Measurements from ENCODE around the gene TNS3. TPM values are rescaled to one million over a fixed set of nuclear protein-coding genes. Genes with fewer than 3 reads are reported as not detected.
A peak's percentile ranks its signal among the peaks of the same experiment; 100 is the strongest.

Gene TNS3
- polyA plus RNA-seq, 1 of the 3 experiments (the other 2 are of a cell fraction) = 72.3 TPM

GRCh38 chr7:47430422-47430821 is 151.5 kb downstream of the TNS3 start (continued):
- TF ChIP-seq CTCF (IDR thresholded peaks at IDR 0.05) (no peak), GATA2 (CRISPR knock-in tag; IDR thresholded peaks at IDR 0.05) (no peak), USF2 (IDR thresholded peaks at IDR 0.05; ENCODE audit: borderline replicate concordance, low read depth, low read length) (no peak), TAF1 (IDR thresholded peaks at IDR 0.05; ENCODE audit: borderline replicate concordance, low read depth, low read length) (no peak), ZBTB33 (IDR thresholded peaks at IDR 0.05; ENCODE audit: borderline replicate concordance, low read depth) (no peak), JUND (IDR thresholded peaks at IDR 0.05) (no peak)

GRCh38 chr7:47428768-47429472 is 153.0 kb downstream of the TNS3 start:
- Histone ChIP-seq H3K4me2 (no peak overlapping the region), H3K4me3 (ENCODE audit: low read depth in 2 of 2, low read length in 1 of 2) (no peak overlapping the region), H3F3A (replicated peaks; ENCODE audit: insufficient read depth) (no peaks in the 10 kb centered on the region), H3K36me3 (replicated peaks in 1 of 2; ENCODE audit: control insufficient read depth in 1 of 2, insufficient read depth in 2 of 2, low read length in 1 of 2) (peaks cover 27 to 54% of the 10 kb centered on the region in 2 experiments), H2AFZ (ENCODE audit: low read depth) (no peak overlapping the region), H3K4me1 (ENCODE audit: control insufficient read depth in 1 of 2, insufficient read depth in 2 of 2, low read depth in 1 of 2, low read length in 1 of 2) (peaks cover 0 to 19% of the 10 kb centered on the region in 2 experiments; a peak in 2 of 4 replicates), H4K20me1 (ENCODE audit: insufficient read depth) (no peaks in the 10 kb centered on the region), H3K79me2 (ENCODE audit: insufficient read depth) (no peaks in the 10 kb centered on the region), H3K27me3 (ENCODE audit: insufficient read depth) (no peaks in the 10 kb centered on the region), H3K9me2 (no peaks in the 10 kb centered on the region), H3K27ac (ENCODE audit: low read depth in 2 of 2, low read length in 1 of 2) (peak overlapping the region in 1 of 2 experiments; percentile 90; a peak in 2 of 4 replicates), H3K9me3 (no peaks in the 10 kb centered on the region), H3K9ac (no peak overlapping the region)
- DNase-seq = no peak
- 99% methylated on average over 10 of the region's 10 CpGs for WGBS (ENCODE audit: low lambda C conversion rate)
- ChIA-PET CTCF (interaction anchor here (0.6 to 6.7 kb wide), 11 partner anchors 11 to 397 kb away, joined by 3 to 55 read pairs (median 3); no protein-coding TSS in a partner anchor), POLR2A (interaction anchor here (0.7 to 1.2 kb wide), 2 partner anchors 142 to 163 kb away, joined by 3 to 4 read pairs; no protein-coding TSS in a partner anchor)
- TF ChIP-seq MAX (IDR thresholded peaks at IDR 0.05; ENCODE audit: low read depth) (no peak), EP300 (IDR thresholded peaks at IDR 0.05; ENCODE audit: borderline replicate concordance in 1 of 2, low read depth in 1 of 2, low read length in 1 of 2) (no peak), GATA2 (CRISPR knock-in tag; IDR thresholded peaks at IDR 0.05) (peak; percentile 0; the same call in 1 of the 2 replicates), POLR2AphosphoS5 (IDR thresholded peaks at IDR 0.05; ENCODE audit: low read depth, low read length) (no peak)

All from SK-N-SH (cell line).